Left ventricle myocardium inferior (tissue), 1 donor: ENCODE data around the gene CRYL1. TPM values are rescaled to one million over a fixed set of nuclear protein-coding genes. Genes with fewer than 3 reads are reported as not detected.

ENCODE experiments used
- DNase-seq: peaks from one replicate; pipeline ENCODE4 v3.0.0-alpha.2; 2020
- H3K27ac ChIP-seq: fragments of 200-600 bp; replicated peaks from 2 replicates; pipeline ENCODE4 v1.8.0; 2021
- H3K27me3 ChIP-seq: fragments of 200-600 bp; 2 replicates; pipeline ENCODE4 v1.8.0; 2021; ENCODE audit warnings: low read depth
- H3K36me3 ChIP-seq: fragments of 200-600 bp; 2 replicates; pipeline ENCODE4 v1.8.0; 2021
- H3K4me1 ChIP-seq: fragments of 200-600 bp; 2 replicates; pipeline ENCODE4 v1.8.0; 2021
- H3K4me3 ChIP-seq: fragments of 200-600 bp; 2 replicates; pipeline ENCODE4 v1.8.0; 2021; ENCODE audit warnings: mild to moderate bottlenecking, moderate library complexity
- H3K9me3 ChIP-seq: fragments of 200-600 bp; replicated peaks from 2 replicates; pipeline ENCODE4 v1.8.0; 2021
- CTCF ChIP-seq: fragments of 200-600 bp; IDR thresholded peaks from 2 replicates; pipeline ENCODE4 v1.8.0; 2021; ENCODE audit warnings: antibody characterized with exemption, mild to moderate bottlenecking, borderline replicate concordance
- intact Hi-C: fragments of 100-400 bp; cut with micrococcal nuclease; formaldehyde crosslinking; loops from one replicate; pipeline ENCODE4 v1.11.0; 2022
- total RNA-seq: library from RNA; stranded (reverse); fragmentation: NEBNext Ultra II Directional; extraction: Animal tissue kit (Norgen Biotek cat#: 25700); gene quantifications from one replicate; pipeline ENCODE4 v1.2.1, GENCODE V29; 2021
- donor health status: DM: no; HTN: yes; CAD: no; lungs with severe emphysema.

The CRYL1 gene
- total RNA-seq, 1 donor from 2014 or later = 20.5 TPM

GRCh38 chr13:20470136-20470535, 55.5 kb downstream of the CRYL1 start:
- no peak overlapping the region for H3K4me3 ChIP-seq
- DNase-seq = no peak
- peaks cover 5% of the 10 kb centered on the region for H3K36me3 ChIP-seq
- H3K27me3 ChIP-seq = no peaks in the 10 kb centered on the region
- TF ChIP-seq CTCF = no peak
- intact Hi-C loops = no loop called here
- no peak overlapping the region for H3K27ac ChIP-seq
- no peaks in the 10 kb centered on the region for H3K9me3 ChIP-seq
- H3K4me1 ChIP-seq = peaks cover 13% of the 10 kb centered on the region

GRCh38 chr13:20466371-20466770, 59.3 kb downstream of the CRYL1 start:
- Histone ChIP-seq H3K9me3 (no peaks in the 10 kb centered on the region), H3K4me1 (peaks cover 43% of the 10 kb centered on the region), H3K4me3 (no peak overlapping the region), H3K36me3 (no peaks in the 10 kb centered on the region), H3K27me3 (no peaks in the 10 kb centered on the region), H3K27ac (peak overlapping the region; percentile 83)
- TF ChIP-seq CTCF = no peak
- DNase-seq = no peak
- intact Hi-C loops = no loop called here

- Histone ChIP-seq H3K4me3 (peak overlapping the region; percentile 22), H3K9me3 (no peaks in the 10 kb centered on the region), H3K4me1 (peaks cover 49% of the 10 kb centered on the region), H3K27me3 (no peaks in the 10 kb centered on the region), H3K36me3 (no peaks in the 10 kb centered on the region), H3K27ac (peak overlapping the region; percentile 83)
- intact Hi-C loops = no loop called here
- DNase-seq = no peak
- TF ChIP-seq CTCF = no peak
Measured at GRCh38 chr13:20465218-20465879, 60.3 kb downstream of the CRYL1 start.

GRCh38 chr13:20462921-20463320, 62.7 kb downstream of the CRYL1 start:
- H3K9me3 ChIP-seq = peaks cover 4% of the 10 kb centered on the region
- H3K27me3 ChIP-seq = no peaks in the 10 kb centered on the region
- H3K36me3 ChIP-seq = no peaks in the 10 kb centered on the region
- peak overlapping the region; percentile 83 for H3K27ac ChIP-seq
- no peak overlapping the region for H3K4me3 ChIP-seq
- peaks cover 53% of the 10 kb centered on the region for H3K4me1 ChIP-seq
- no peak for DNase-seq
- intact Hi-C loops = no loop called here
- no peak for TF ChIP-seq CTCF

- no peak for DNase-seq
- no peak overlapping the region for H3K4me3 ChIP-seq
- no peak for TF ChIP-seq CTCF
- intact Hi-C loops = no loop called here
- H3K36me3 ChIP-seq = no peaks in the 10 kb centered on the region
- H3K27ac ChIP-seq = peak overlapping the region; percentile 83
- peaks cover 4% of the 10 kb centered on the region for H3K9me3 ChIP-seq
- H3K27me3 ChIP-seq = no peaks in the 10 kb centered on the region
- H3K4me1 ChIP-seq = peaks cover 57% of the 10 kb centered on the region
Measured at GRCh38 chr13:20462533-20462915, 63.1 kb downstream of the CRYL1 start.
